Measurements from ENCODE around the gene ISM1.

Gene ISM1

DNA sequence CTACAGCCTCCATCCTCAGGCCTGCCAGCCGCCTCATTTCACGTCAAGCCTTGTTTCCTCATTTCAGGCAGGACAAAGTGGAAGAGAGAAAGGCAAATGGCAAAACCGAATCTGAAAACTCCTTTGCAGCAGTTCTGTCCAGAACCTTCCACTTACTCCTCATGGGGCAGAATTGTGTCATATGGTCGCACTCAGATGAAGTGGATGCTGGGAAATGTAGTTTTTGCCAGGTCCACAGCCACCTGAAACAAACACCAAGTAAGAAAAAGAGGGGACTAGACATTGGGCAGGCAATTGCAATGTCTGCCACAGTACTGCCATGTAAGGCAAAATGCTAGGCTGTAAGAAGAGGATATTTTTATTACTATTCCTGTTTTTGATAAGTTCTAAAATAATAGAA is 44.9 kb downstream of the ISM1 start:
- Histone ChIP-seq H2BK5ac (ENCODE audit: low read depth, low read length, poor library complexity, severe bottlenecking) (no peak overlapping the region), H3K27me3 (ENCODE audit: control insufficient read depth in 1 of 2, insufficient read depth in 1 of 2, low read length in 2 of 2) (no peaks in the 10 kb centered on the region), H2AK5ac (ENCODE audit: low read length, severe bottlenecking) (no peak overlapping the region), H3K4me1 (ENCODE audit: control insufficient read depth, insufficient read depth, low read depth, low read length) (peaks cover 1% of the 10 kb centered on the region), H2AFZ (ENCODE audit: low read depth, low read length) (no peak overlapping the region), H3K36me3 (ENCODE audit: control insufficient read depth in 1 of 2, insufficient read depth in 2 of 2, low read depth in 1 of 2, low read length in 2 of 2) (peaks cover 0 to 6% of the 10 kb centered on the region in 2 experiments), H3K18ac (ENCODE audit: low read depth in 1 of 2, low read length in 2 of 2) (no peak overlapping the region), H2BK15ac (ENCODE audit: low read depth, poor library complexity, severe bottlenecking) (no peak overlapping the region), H3K79me1 (replicated peaks; ENCODE audit: low read length, poor library complexity, severe bottlenecking) (no peaks in the 10 kb centered on the region), H3K4ac (ENCODE audit: low read depth in 1 of 2, low read length in 2 of 2) (no peak overlapping the region), H3K4me2 (ENCODE audit: low read length, poor library complexity, severe bottlenecking) (no peak overlapping the region), H3K9me3 (ENCODE audit: control insufficient read depth, low read length) (no peaks in the 10 kb centered on the region), H3K9ac (ENCODE audit: low read length) (no peak overlapping the region), H3K27ac (ENCODE audit: low read length, poor library complexity, severe bottlenecking) (no peak overlapping the region), H2BK12ac (ENCODE audit: low read length in 2 of 2) (no peak overlapping the region), H3K14ac (ENCODE audit: low read length in 2 of 2) (no peak overlapping the region), H2BK120ac (ENCODE audit: low read depth, low read length) (no peak overlapping the region), H4K8ac (ENCODE audit: low read length) (no peak overlapping the region), H3K23ac (ENCODE audit: low read length in 2 of 2) (no peak overlapping the region), H4K91ac (ENCODE audit: low read length) (no peak overlapping the region), H3K4me3 (ENCODE audit: insufficient read depth in 1 of 2, low read depth in 1 of 2, low read length in 2 of 2) (no peak overlapping the region)
- 81% methylated on average over 4 of the region's 4 CpGs for whole genome bisulfite sequencing
- no peak for DNase-seq

DNA sequence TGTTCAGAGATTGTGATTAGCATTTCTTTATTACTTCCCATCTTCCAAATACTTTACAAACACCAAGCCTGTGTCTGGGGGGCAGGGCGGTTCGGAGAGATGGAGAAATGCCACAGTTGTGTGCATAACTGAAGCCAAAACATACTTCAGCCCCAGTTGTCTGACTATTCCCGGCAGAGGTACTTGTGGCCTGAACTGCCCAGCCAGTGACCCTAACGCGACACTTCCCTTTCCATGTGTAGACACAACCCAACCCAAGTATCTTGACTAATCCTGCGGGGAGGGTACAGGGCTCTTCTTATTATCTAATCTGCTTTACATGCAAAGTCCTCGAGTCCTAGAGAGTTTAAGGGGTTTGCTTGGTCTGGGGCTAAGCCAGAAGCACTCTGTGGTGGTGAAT is 46.2 kb downstream of the ISM1 start:
- Histone ChIP-seq H3K27ac (ENCODE audit: low read length, poor library complexity, severe bottlenecking) (no peak overlapping the region), H2BK120ac (ENCODE audit: low read depth, low read length) (no peak overlapping the region), H2AK5ac (ENCODE audit: low read length, severe bottlenecking) (no peak overlapping the region), H3K18ac (ENCODE audit: low read depth in 1 of 2, low read length in 2 of 2) (no peak overlapping the region), H2BK15ac (ENCODE audit: low read depth, poor library complexity, severe bottlenecking) (no peak overlapping the region), H3K4me3 (ENCODE audit: insufficient read depth in 1 of 2, low read depth in 1 of 2, low read length in 2 of 2) (no peak overlapping the region), H3K9me3 (ENCODE audit: control insufficient read depth, low read length) (no peaks in the 10 kb centered on the region), H3K4ac (ENCODE audit: low read depth in 1 of 2, low read length in 2 of 2) (no peak overlapping the region), H2AFZ (ENCODE audit: low read depth, low read length) (no peak overlapping the region), H3K36me3 (ENCODE audit: control insufficient read depth in 1 of 2, insufficient read depth in 2 of 2, low read depth in 1 of 2, low read length in 2 of 2) (peaks cover 0 to 13% of the 10 kb centered on the region in 2 experiments), H2BK5ac (ENCODE audit: low read depth, low read length, poor library complexity, severe bottlenecking) (no peak overlapping the region), H3K4me1 (ENCODE audit: control insufficient read depth, insufficient read depth, low read depth, low read length) (peaks cover 1% of the 10 kb centered on the region), H3K23ac (ENCODE audit: low read length in 2 of 2) (no peak overlapping the region), H3K4me2 (ENCODE audit: low read length, poor library complexity, severe bottlenecking) (no peak overlapping the region), H4K8ac (ENCODE audit: low read length) (no peak overlapping the region), H3K9ac (ENCODE audit: low read length) (no peak overlapping the region), H2BK12ac (ENCODE audit: low read length in 2 of 2) (no peak overlapping the region), H3K14ac (ENCODE audit: low read length in 2 of 2) (no peak overlapping the region), H3K79me1 (replicated peaks; ENCODE audit: low read length, poor library complexity, severe bottlenecking) (no peaks in the 10 kb centered on the region), H4K91ac (ENCODE audit: low read length) (no peak overlapping the region), H3K27me3 (ENCODE audit: control insufficient read depth in 1 of 2, insufficient read depth in 1 of 2, low read length in 2 of 2) (no peaks in the 10 kb centered on the region)
- WGBS = 76% methylated on average over 6 of the region's 7 CpGs
- no peak for DNase-seq

DNA sequence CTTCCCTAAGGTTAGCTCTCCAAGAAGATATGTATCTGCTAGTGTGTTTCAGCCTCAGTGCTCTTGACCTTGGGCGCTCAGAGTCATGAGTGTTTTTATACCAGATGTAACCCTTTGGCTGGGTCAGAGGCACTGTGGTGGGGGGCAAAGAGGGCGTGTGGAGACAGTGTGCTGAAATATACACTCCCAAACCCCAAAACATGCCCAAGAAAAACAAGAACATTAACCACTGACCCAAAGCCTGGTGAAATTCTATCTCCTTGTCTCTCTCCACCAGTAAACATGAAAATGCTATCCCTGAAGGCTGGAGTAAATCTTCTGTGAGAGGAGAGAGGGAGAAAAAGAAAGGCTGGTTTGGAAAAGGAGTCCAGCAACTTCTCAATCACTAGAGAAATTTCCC is 47.9 kb downstream of the ISM1 start:
- Histone ChIP-seq H2BK12ac (ENCODE audit: low read length in 2 of 2) (no peak overlapping the region), H3K4me2 (ENCODE audit: low read length, poor library complexity, severe bottlenecking) (no peak overlapping the region), H2BK5ac (ENCODE audit: low read depth, low read length, poor library complexity, severe bottlenecking) (no peak overlapping the region), H2BK120ac (ENCODE audit: low read depth, low read length) (no peak overlapping the region), H3K18ac (ENCODE audit: low read depth in 1 of 2, low read length in 2 of 2) (no peak overlapping the region), H3K9ac (ENCODE audit: low read length) (no peak overlapping the region), H3K36me3 (ENCODE audit: control insufficient read depth in 1 of 2, insufficient read depth in 2 of 2, low read depth in 1 of 2, low read length in 2 of 2) (peaks cover 0 to 14% of the 10 kb centered on the region in 2 experiments), H3K9me3 (ENCODE audit: control insufficient read depth, low read length) (no peaks in the 10 kb centered on the region), H4K91ac (ENCODE audit: low read length) (no peak overlapping the region), H2AFZ (ENCODE audit: low read depth, low read length) (no peak overlapping the region), H3K27me3 (ENCODE audit: control insufficient read depth in 1 of 2, insufficient read depth in 1 of 2, low read length in 2 of 2) (no peaks in the 10 kb centered on the region), H3K79me1 (replicated peaks; ENCODE audit: low read length, poor library complexity, severe bottlenecking) (no peaks in the 10 kb centered on the region), H2BK15ac (ENCODE audit: low read depth, poor library complexity, severe bottlenecking) (no peak overlapping the region), H3K14ac (ENCODE audit: low read length in 2 of 2) (no peak overlapping the region), H3K4ac (ENCODE audit: low read depth in 1 of 2, low read length in 2 of 2) (no peak overlapping the region), H3K27ac (ENCODE audit: low read length, poor library complexity, severe bottlenecking) (no peak overlapping the region), H3K23ac (ENCODE audit: low read length in 2 of 2) (no peak overlapping the region), H4K8ac (ENCODE audit: low read length) (no peak overlapping the region), H3K4me1 (ENCODE audit: control insufficient read depth, insufficient read depth, low read depth, low read length) (peaks cover 2% of the 10 kb centered on the region), H3K4me3 (ENCODE audit: insufficient read depth in 1 of 2, low read depth in 1 of 2, low read length in 2 of 2) (no peak overlapping the region), H2AK5ac (ENCODE audit: low read length, severe bottlenecking) (no peak overlapping the region)
- WGBS = 91% methylated on average over 1 of the region's 2 CpGs
- DNase-seq = no peak

DNA sequence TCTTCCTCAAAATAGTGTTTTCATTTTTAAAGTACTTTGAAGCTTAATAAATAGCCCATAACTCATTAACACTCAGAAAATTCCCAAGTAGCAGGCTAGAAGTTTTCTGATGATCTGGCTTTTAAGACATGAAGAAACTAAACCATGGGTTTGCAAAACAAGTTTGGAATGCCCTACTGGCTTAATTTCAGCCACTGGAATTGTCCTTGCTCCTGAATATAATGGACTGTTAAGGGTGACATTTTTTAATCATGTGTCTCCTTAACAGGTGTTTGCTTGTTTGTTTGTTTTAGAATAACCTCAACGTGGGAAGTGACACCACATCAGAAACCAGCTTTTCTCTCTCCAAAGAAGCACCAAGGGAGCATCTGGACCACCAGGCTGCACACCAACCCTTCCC is 49.1 kb downstream of the ISM1 start:
- H2BK12ac ChIP-seq (ENCODE audit: low read length in 2 of 2) = no peak overlapping the region
- H2BK15ac ChIP-seq (ENCODE audit: low read depth, poor library complexity, severe bottlenecking) = no peak overlapping the region
- no peak overlapping the region for H2AFZ ChIP-seq (ENCODE audit: low read depth, low read length)
- no peak overlapping the region for H3K18ac ChIP-seq (ENCODE audit: low read depth in 1 of 2, low read length in 2 of 2)
- H3K14ac ChIP-seq (ENCODE audit: low read length in 2 of 2) = no peak overlapping the region
- no peak overlapping the region for H2BK5ac ChIP-seq (ENCODE audit: low read depth, low read length, poor library complexity, severe bottlenecking)
- no peak overlapping the region for H4K91ac ChIP-seq (ENCODE audit: low read length)
- no peak for DNase-seq
- WGBS = 18% methylated on average over 1 of the region's 1 CpG
- no peak overlapping the region for H3K4ac ChIP-seq (ENCODE audit: low read depth in 1 of 2, low read length in 2 of 2)
- no peak overlapping the region for H4K8ac ChIP-seq (ENCODE audit: low read length)
- H3K79me1 ChIP-seq (replicated peaks; ENCODE audit: low read length, poor library complexity, severe bottlenecking) = no peaks in the 10 kb centered on the region
- peaks cover 7% of the 10 kb centered on the region for H3K4me1 ChIP-seq (ENCODE audit: control insufficient read depth, insufficient read depth, low read depth, low read length)
- H3K4me3 ChIP-seq (ENCODE audit: insufficient read depth in 1 of 2, low read depth in 1 of 2, low read length in 2 of 2) = no peak overlapping the region
- no peak overlapping the region for H2AK5ac ChIP-seq (ENCODE audit: low read length, severe bottlenecking)
- no peak overlapping the region for H3K9ac ChIP-seq (ENCODE audit: low read length)
- no peaks in the 10 kb centered on the region for H3K9me3 ChIP-seq (ENCODE audit: control insufficient read depth, low read length)
- no peaks in the 10 kb centered on the region for H3K27me3 ChIP-seq (ENCODE audit: control insufficient read depth in 1 of 2, insufficient read depth in 1 of 2, low read length in 2 of 2)
- H3K36me3 ChIP-seq (ENCODE audit: control insufficient read depth in 1 of 2, insufficient read depth in 2 of 2, low read depth in 1 of 2, low read length in 2 of 2) = peaks cover 0 to 14% of the 10 kb centered on the region in 2 experiments
- no peak overlapping the region for H2BK120ac ChIP-seq (ENCODE audit: low read depth, low read length)
- no peak overlapping the region for H3K27ac ChIP-seq (ENCODE audit: low read length, poor library complexity, severe bottlenecking)
- no peak overlapping the region for H3K23ac ChIP-seq (ENCODE audit: low read length in 2 of 2)
- no peak overlapping the region for H3K4me2 ChIP-seq (ENCODE audit: low read length, poor library complexity, severe bottlenecking)
